ENCODE measurements around the gene SLC25A15.

Gene SLC25A15

DNA sequence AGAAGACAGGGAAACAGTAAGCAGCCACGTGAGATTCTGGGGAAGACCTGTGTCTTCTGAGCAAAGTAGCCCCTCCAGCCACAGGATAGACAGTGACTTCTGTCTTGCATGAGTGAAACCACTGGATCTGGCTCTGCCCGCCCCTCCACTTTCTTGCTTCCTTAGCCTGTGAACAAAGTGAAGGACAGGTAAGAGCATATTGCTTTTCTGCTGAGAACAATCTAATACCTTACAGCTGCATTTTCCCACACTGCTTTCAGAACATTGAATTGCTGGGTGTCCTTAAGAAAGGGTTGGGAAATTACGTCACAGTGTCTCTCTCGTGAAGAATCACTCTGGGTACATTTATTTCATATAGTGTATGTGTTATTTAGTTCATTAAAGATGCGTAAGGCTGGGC lies 11.1 kb downstream of the SLC25A15 start:
- Histone ChIP-seq H3K9me3 (replicated peaks; ENCODE audit: low read length) (no peaks in the 10 kb centered on the region), H3K36me3 (ENCODE audit: insufficient read depth, low read length) (peaks cover 40% of the 10 kb centered on the region), H3K4me3 (ENCODE audit: low read length) (no peak overlapping the region)

GRCh38 chr13:40801255-40802217 lies 12.1 kb downstream of the SLC25A15 start:
- Histone ChIP-seq H3K4me2 (ENCODE audit: low read length) (no peak overlapping the region), H3K4me3 (ENCODE audit: low read length) (no peak overlapping the region), H3K36me3 (ENCODE audit: insufficient read depth, low read length) (peaks cover 41% of the 10 kb centered on the region), H3K9me3 (replicated peaks; ENCODE audit: low read length) (no peaks in the 10 kb centered on the region), H3K4me1 (ENCODE audit: control insufficient read depth, insufficient read depth, low read length) (no peaks in the 10 kb centered on the region), H3K9ac (ENCODE audit: low read depth, low read length) (no peak overlapping the region), H3K27me3 (ENCODE audit: control insufficient read depth, insufficient read depth, low read length) (no peaks in the 10 kb centered on the region)

More for the DNA sequence above, 11.1 kb downstream of the SLC25A15 start:
- H3K27me3 ChIP-seq (ENCODE audit: control insufficient read depth, insufficient read depth, low read length), result no peaks in the 10 kb centered on the region
- no peaks in the 10 kb centered on the region for H3K4me1 ChIP-seq (ENCODE audit: control insufficient read depth, insufficient read depth, low read length)
- no peak overlapping the region for H3K4me2 ChIP-seq (ENCODE audit: low read length)
- no peak overlapping the region for H3K9ac ChIP-seq (ENCODE audit: low read depth, low read length)

GRCh38 chr13:40803316-40803715 lies 13.9 kb downstream of the SLC25A15 start:
- Histone ChIP-seq H3K36me3 (ENCODE audit: insufficient read depth, low read length) (peaks cover 44% of the 10 kb centered on the region), H3K27me3 (ENCODE audit: control insufficient read depth, insufficient read depth, low read length) (no peaks in the 10 kb centered on the region), H3K4me2 (ENCODE audit: low read length) (no peak overlapping the region)

GRCh38 chr13:40806241-40806640 lies 16.8 kb downstream of the SLC25A15 start:
- Histone ChIP-seq H3K9me3 (replicated peaks; ENCODE audit: low read length) (no peaks in the 10 kb centered on the region), H3K9ac (ENCODE audit: low read depth, low read length) (no peak overlapping the region), H3K27me3 (ENCODE audit: control insufficient read depth, insufficient read depth, low read length) (no peaks in the 10 kb centered on the region), H3K4me1 (ENCODE audit: control insufficient read depth, insufficient read depth, low read length) (no peaks in the 10 kb centered on the region), H3K4me3 (ENCODE audit: low read length) (no peak overlapping the region), H3K36me3 (ENCODE audit: insufficient read depth, low read length) (peaks cover 46% of the 10 kb centered on the region), H3K4me2 (ENCODE audit: low read length) (no peak overlapping the region)

More at GRCh38 chr13:40803316-40803715, 13.9 kb downstream of the SLC25A15 start:
- Histone ChIP-seq H3K9me3 (replicated peaks; ENCODE audit: low read length) (no peaks in the 10 kb centered on the region), H3K9ac (ENCODE audit: low read depth, low read length) (no peak overlapping the region), H3K4me1 (ENCODE audit: control insufficient read depth, insufficient read depth, low read length) (no peaks in the 10 kb centered on the region), H3K4me3 (ENCODE audit: low read length) (no peak overlapping the region)

- Histone ChIP-seq H3K4me3 (ENCODE audit: low read length) (no peak overlapping the region), H3K27me3 (ENCODE audit: control insufficient read depth, insufficient read depth, low read length) (no peaks in the 10 kb centered on the region), H3K9ac (ENCODE audit: low read depth, low read length) (no peak overlapping the region), H3K36me3 (ENCODE audit: insufficient read depth, low read length) (peaks cover 27% of the 10 kb centered on the region), H3K4me2 (ENCODE audit: low read length) (no peak overlapping the region), H3K4me1 (ENCODE audit: control insufficient read depth, insufficient read depth, low read length) (no peaks in the 10 kb centered on the region), H3K9me3 (replicated peaks; ENCODE audit: low read length) (no peaks in the 10 kb centered on the region)
Measured at GRCh38 chr13:40809471-40809870, 20.1 kb downstream of the SLC25A15 start.

DNA sequence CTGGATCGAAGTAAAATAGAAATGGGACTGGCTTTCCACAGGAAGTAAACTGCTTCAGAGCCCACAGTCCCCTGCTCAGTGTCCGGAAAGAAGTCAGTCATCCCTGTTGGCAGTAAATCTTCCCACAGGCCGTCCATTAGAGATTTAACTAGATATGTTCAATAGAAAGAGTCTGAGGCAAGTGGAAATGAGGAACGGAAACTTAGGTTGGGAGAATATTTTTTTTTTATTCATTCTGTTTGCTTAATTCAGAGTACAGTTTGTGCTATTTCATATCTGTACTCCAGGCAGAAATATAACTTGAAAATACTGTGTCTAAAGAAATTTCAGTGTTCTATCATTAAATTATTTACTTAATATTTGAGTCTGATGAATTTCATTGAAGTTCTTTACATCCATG lies 22.7 kb downstream of the SLC25A15 start:
- Histone ChIP-seq H3K36me3 (ENCODE audit: insufficient read depth, low read length) (peaks cover 20% of the 10 kb centered on the region), H3K27me3 (ENCODE audit: control insufficient read depth, insufficient read depth, low read length) (no peaks in the 10 kb centered on the region), H3K4me2 (ENCODE audit: low read length) (no peak overlapping the region), H3K9me3 (replicated peaks; ENCODE audit: low read length) (no peaks in the 10 kb centered on the region), H3K9ac (ENCODE audit: low read depth, low read length) (no peak overlapping the region), H3K4me1 (ENCODE audit: control insufficient read depth, insufficient read depth, low read length) (no peaks in the 10 kb centered on the region), H3K4me3 (ENCODE audit: low read length) (no peak overlapping the region)

- H3K9me3 ChIP-seq (replicated peaks; ENCODE audit: low read length), result no peaks in the 10 kb centered on the region
- peaks cover 20% of the 10 kb centered on the region for H3K36me3 ChIP-seq (ENCODE audit: insufficient read depth, low read length)
- no peaks in the 10 kb centered on the region for H3K27me3 ChIP-seq (ENCODE audit: control insufficient read depth, insufficient read depth, low read length)
- no peak overlapping the region for H3K4me2 ChIP-seq (ENCODE audit: low read length)
- H3K9ac ChIP-seq (ENCODE audit: low read depth, low read length), result no peak overlapping the region
- H3K4me3 ChIP-seq (ENCODE audit: low read length), result no peak overlapping the region
- H3K4me1 ChIP-seq (ENCODE audit: control insufficient read depth, insufficient read depth, low read length), result no peaks in the 10 kb centered on the region
Measured at GRCh38 chr13:40812724-40813445, 23.5 kb downstream of the SLC25A15 start.

GRCh38 chr13:40813667-40814454 lies 24.4 kb downstream of the SLC25A15 start:
- no peak overlapping the region for H3K4me2 ChIP-seq (ENCODE audit: low read length)
- no peaks in the 10 kb centered on the region for H3K9me3 ChIP-seq (replicated peaks; ENCODE audit: low read length)
- no peaks in the 10 kb centered on the region for H3K4me1 ChIP-seq (ENCODE audit: control insufficient read depth, insufficient read depth, low read length)
- peaks cover 17% of the 10 kb centered on the region for H3K36me3 ChIP-seq (ENCODE audit: insufficient read depth, low read length)
- no peak overlapping the region for H3K4me3 ChIP-seq (ENCODE audit: low read length)
- no peak overlapping the region for H3K9ac ChIP-seq (ENCODE audit: low read depth, low read length)
- no peaks in the 10 kb centered on the region for H3K27me3 ChIP-seq (ENCODE audit: control insufficient read depth, insufficient read depth, low read length)

- no peak overlapping the region for H3K4me3 ChIP-seq (ENCODE audit: low read length)
- no peaks in the 10 kb centered on the region for H3K9me3 ChIP-seq (replicated peaks; ENCODE audit: low read length)
- H3K36me3 ChIP-seq (ENCODE audit: insufficient read depth, low read length), result peaks cover 9% of the 10 kb centered on the region
- H3K4me2 ChIP-seq (ENCODE audit: low read length), result no peak overlapping the region
- no peaks in the 10 kb centered on the region for H3K4me1 ChIP-seq (ENCODE audit: control insufficient read depth, insufficient read depth, low read length)
- H3K27me3 ChIP-seq (ENCODE audit: control insufficient read depth, insufficient read depth, low read length), result no peaks in the 10 kb centered on the region
- no peak overlapping the region for H3K9ac ChIP-seq (ENCODE audit: low read depth, low read length)
Measured at GRCh38 chr13:40814803-40815202, 25.4 kb downstream of the SLC25A15 start.

DNA sequence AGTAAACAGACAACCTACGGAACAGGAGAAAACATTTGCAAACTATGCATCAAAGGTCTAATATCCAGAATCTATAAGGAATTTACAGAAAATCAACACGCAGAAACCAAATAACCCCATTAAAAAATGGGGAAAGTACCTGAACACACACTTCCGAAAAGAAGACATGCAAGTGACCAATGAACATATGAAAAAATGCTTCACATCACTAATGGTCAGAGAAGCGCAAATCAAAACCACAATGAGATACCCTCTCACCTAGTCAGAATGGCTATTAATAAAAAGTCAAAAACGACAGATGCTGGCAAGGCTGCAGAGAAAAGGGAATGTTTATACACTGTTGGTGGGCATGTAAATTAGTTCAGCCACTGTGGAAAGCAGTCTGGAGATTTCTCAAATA lies 29.5 kb downstream of the SLC25A15 start:
- no peak overlapping the region for H3K4me2 ChIP-seq (ENCODE audit: low read length)
- no peak overlapping the region for H3K4me3 ChIP-seq (ENCODE audit: low read length)
- no peak overlapping the region for H3K9ac ChIP-seq (ENCODE audit: low read depth, low read length)
- no peaks in the 10 kb centered on the region for H3K27me3 ChIP-seq (ENCODE audit: control insufficient read depth, insufficient read depth, low read length)
- no peaks in the 10 kb centered on the region for H3K9me3 ChIP-seq (replicated peaks; ENCODE audit: low read length)
- H3K4me1 ChIP-seq (ENCODE audit: control insufficient read depth, insufficient read depth, low read length), result no peaks in the 10 kb centered on the region
- no peaks in the 10 kb centered on the region for H3K36me3 ChIP-seq (ENCODE audit: insufficient read depth, low read length)

- no peak overlapping the region for H3K4me3 ChIP-seq (ENCODE audit: low read length)
- no peaks in the 10 kb centered on the region for H3K9me3 ChIP-seq (replicated peaks; ENCODE audit: low read length)
- H3K9ac ChIP-seq (ENCODE audit: low read depth, low read length), result no peak overlapping the region
- no peaks in the 10 kb centered on the region for H3K4me1 ChIP-seq (ENCODE audit: control insufficient read depth, insufficient read depth, low read length)
- H3K36me3 ChIP-seq (ENCODE audit: insufficient read depth, low read length), result no peaks in the 10 kb centered on the region
- H3K27me3 ChIP-seq (ENCODE audit: control insufficient read depth, insufficient read depth, low read length), result no peaks in the 10 kb centered on the region
- H3K4me2 ChIP-seq (ENCODE audit: low read length), result no peak overlapping the region
Measured at GRCh38 chr13:40819797-40820315, 30.4 kb downstream of the SLC25A15 start.

All from skeletal muscle satellite cell (primary cell).